Measurements from ENCODE around the gene A1BG.

The A1BG gene

DNA sequence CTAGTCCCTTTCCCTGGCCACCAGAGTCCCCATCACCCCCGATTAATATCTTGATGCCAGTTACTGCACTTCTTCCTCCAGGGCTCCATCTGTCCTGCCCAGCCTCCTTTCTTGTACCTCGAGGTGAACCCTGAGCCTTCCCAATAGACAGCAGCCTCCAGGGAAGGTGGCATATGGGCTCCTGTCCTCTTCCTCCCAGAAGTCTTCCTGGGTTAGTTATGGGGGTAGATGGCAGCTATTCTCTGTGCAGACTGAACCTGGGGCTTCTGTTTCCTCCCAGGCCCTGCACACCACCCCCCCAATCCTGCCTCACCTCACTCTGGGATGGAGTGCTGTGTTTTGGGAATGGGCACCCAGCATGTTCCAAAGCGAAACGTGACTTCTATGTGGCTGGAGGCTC lies 44.8 kb upstream of the A1BG start (continued):
- TF ChIP-seq CTCF (tag by site-specific recombination; IDR thresholded peaks at IDR 0.05), result no peak

DNA sequence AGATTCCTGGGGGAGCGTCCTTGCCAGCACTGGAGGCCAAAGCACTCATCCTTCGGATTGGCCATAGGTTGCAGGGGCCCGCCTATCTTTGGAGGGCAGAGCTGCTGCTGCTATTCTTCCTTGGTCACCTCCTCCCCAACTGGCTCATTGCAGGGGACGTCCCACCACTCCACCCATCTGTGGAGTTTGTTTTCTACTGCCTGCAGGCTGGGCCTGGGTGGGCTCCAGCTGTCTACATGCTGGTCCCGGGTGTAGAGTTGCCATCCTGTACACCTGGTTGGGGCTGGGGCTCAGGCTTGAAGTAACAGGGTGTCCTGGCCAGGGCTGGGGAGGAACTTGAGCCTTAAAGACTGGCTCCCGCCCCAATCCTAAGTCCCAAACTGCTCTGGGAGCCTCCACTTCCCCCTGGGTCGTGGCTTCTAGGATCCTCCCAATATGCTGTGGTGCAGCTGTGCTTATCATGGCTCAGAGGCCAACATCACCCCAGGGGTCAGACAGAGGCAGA lies 44.3 kb upstream of the A1BG start:
- H3K4me1 ChIP-seq (ENCODE audit: control insufficient read depth, insufficient read depth, low read length), result peaks cover 3% of the 10 kb centered on the region; the same call in 1 of the 2 replicates
- H3K36me3 ChIP-seq (ENCODE audit: control insufficient read depth in 2 of 2, insufficient read depth in 1 of 2, low read length in 2 of 2), result peaks cover 20 to 36% of the 10 kb centered on the region in 2 experiments
- CTCF ChIA-PET, result interaction anchor here (1.0 kb wide), 1 partner anchor 9 kb away, joined by 4 read pairs; no protein-coding TSS in a partner anchor
- POLR2A ChIA-PET, result interaction anchor here (1.6 kb wide), 1 partner anchor 11 kb away, joined by 4 read pairs; the partner anchor contains the start of gene ZNF584
- TF ChIP-seq KLF7 (tag by site-specific recombination; IDR thresholded peaks at IDR 0.05; ENCODE audit: borderline replicate concordance), result no peak
- TF ChIP-seq ZNF48 (tag by site-specific recombination; IDR thresholded peaks at IDR 0.05), result no peak
- no peak for TF ChIP-seq ZNF623 (tag by site-specific recombination; IDR thresholded peaks at IDR 0.05)
- no peak for TF ChIP-seq ZNF404 (tag by site-specific recombination; IDR thresholded peaks at IDR 0.05)
- TF ChIP-seq, protein P1, sequence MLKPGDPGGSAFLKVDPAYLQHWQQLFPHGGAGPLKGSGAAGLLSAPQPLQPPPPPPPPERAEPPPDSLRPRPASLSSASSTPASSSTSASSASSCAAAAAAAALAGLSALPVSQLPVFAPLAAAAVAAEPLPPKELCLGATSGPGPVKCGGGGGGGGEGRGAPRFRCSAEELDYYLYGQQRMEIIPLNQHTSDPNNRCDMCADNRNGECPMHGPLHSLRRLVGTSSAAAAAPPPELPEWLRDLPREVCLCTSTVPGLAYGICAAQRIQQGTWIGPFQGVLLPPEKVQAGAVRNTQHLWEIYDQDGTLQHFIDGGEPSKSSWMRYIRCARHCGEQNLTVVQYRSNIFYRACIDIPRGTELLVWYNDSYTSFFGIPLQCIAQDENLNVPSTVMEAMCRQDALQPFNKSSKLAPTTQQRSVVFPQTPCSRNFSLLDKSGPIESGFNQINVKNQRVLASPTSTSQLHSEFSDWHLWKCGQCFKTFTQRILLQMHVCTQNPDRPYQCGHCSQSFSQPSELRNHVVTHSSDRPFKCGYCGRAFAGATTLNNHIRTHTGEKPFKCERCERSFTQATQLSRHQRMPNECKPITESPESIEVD (tag by site-specific recombination; IDR thresholded peaks at IDR 0.05), result no peak
- peak; percentile 11; the same call in 1 of the 2 replicates for TF ChIP-seq GLIS1 (tag by site-specific recombination; IDR thresholded peaks at IDR 0.05)
- TF ChIP-seq ZNF341 (tag by site-specific recombination; IDR thresholded peaks at IDR 0.05; ENCODE audit: low read depth), result peak; percentile 93
- peak; percentile 57 for TF ChIP-seq SP2 (tag by site-specific recombination; IDR thresholded peaks at IDR 0.05)
- TF ChIP-seq ZNF843 (tag by site-specific recombination; IDR thresholded peaks at IDR 0.05), result no peak
- no peaks in the 10 kb centered on the region for H3K9me3 ChIP-seq (ENCODE audit: control insufficient read depth, insufficient read depth, low read depth, low read length)
- H3K27ac ChIP-seq (ENCODE audit: extremely low read depth, low read depth, low read length), result no peak overlapping the region
- H3K4me3 ChIP-seq (ENCODE audit: low read depth, low read length), result no peak overlapping the region

GRCh38 chr19:58396691-58397532 lies 43.6 kb upstream of the A1BG start:
- TF ChIP-seq GLIS1 (tag by site-specific recombination; IDR thresholded peaks at IDR 0.05) (peak; percentile 90), GLIS2 (tag by site-specific recombination; IDR thresholded peaks at IDR 0.05) (peak; percentile 38), ZNF202 (tag by site-specific recombination; IDR thresholded peaks at IDR 0.05; ENCODE audit: borderline replicate concordance) (no peak), ZIC2 (tag by site-specific recombination; IDR thresholded peaks at IDR 0.05) (peak; percentile 56), ZNF792 (tag by site-specific recombination; IDR thresholded peaks at IDR 0.05) (no peak), ATF2 (tag by site-specific recombination; IDR thresholded peaks at IDR 0.05; ENCODE audit: low read depth) (no peak), BCL11B (tag by site-specific recombination; IDR thresholded peaks at IDR 0.05; ENCODE audit: low read depth) (0 out of 2 replicates have a peak, but pooled peaks have one; percentile 16)
- ChIA-PET POLR2A (interaction anchor here (1.6 kb wide), 1 partner anchor 11 kb away, joined by 4 read pairs; the partner anchor contains the start of gene ZNF584), CTCF (no interaction called here)
- H3K27ac ChIP-seq (ENCODE audit: extremely low read depth, low read depth, low read length), result no peak overlapping the region
- no peaks in the 10 kb centered on the region for H3K9me3 ChIP-seq (ENCODE audit: control insufficient read depth, insufficient read depth, low read depth, low read length)
- peaks cover 27 to 42% of the 10 kb centered on the region in 2 experiments for H3K36me3 ChIP-seq (ENCODE audit: control insufficient read depth in 2 of 2, insufficient read depth in 1 of 2, low read length in 2 of 2)
- peaks cover 3% of the 10 kb centered on the region; the same call in 1 of the 2 replicates for H3K4me1 ChIP-seq (ENCODE audit: control insufficient read depth, insufficient read depth, low read length)
- no peak overlapping the region for H3K4me3 ChIP-seq (ENCODE audit: low read depth, low read length)

Data from HEK293 (cell line).